DLD1 (cell line): ENCODE results near the gene SLIT3.

Experiments used
- in situ Hi-C: cut with HindIII; loops from 2 replicates; pipeline ENCODE4 v1.10.0; 2017; ENCODE audit warnings: low sequenced_read_pairs

The SLIT3 gene

DNA sequence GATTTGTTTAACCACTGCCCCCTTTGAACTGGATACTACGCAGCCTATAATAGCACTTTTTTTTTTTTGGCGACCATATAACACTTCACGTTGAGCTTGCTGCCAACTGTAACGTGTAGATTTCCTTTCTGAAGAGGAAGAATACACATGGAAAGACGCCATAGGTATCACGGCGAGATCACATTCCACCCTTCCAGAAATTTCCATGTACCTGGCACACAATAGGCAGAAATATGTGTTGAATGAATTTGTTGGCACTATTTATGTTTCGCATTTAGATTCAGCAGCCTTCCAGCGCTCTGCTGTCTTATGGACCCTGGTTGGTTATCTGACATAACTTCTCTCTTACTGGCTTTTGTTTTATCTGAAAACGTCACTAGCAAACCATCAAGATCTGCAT, 250.3 kb downstream of the SLIT3 start:
- in situ Hi-C loops = no loop called here

GRCh38 chr5:169050146-169050571, 250.8 kb downstream of the SLIT3 start:
- in situ Hi-C loops = no loop called here

DNA sequence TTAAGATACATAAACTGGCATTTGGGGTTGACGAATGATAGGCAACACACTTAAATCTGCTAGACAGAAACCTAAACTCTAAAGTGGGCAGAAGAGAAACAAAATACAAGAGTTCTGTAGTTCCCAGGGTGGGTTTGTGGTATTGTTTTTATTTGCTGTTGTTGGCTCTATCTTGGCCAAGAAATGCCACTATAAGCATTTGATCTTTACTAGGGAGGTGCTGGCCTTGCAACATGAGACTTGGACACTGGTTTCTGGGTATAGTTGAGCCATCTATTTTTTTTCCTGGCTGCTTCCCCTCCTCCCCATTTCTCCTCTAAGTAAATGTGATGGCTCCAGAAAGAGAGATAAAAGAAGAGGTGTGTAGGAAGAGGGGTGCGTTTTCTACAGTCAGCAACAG, 251.2 kb downstream of the SLIT3 start:
- in situ Hi-C loops = no loop called here

DNA sequence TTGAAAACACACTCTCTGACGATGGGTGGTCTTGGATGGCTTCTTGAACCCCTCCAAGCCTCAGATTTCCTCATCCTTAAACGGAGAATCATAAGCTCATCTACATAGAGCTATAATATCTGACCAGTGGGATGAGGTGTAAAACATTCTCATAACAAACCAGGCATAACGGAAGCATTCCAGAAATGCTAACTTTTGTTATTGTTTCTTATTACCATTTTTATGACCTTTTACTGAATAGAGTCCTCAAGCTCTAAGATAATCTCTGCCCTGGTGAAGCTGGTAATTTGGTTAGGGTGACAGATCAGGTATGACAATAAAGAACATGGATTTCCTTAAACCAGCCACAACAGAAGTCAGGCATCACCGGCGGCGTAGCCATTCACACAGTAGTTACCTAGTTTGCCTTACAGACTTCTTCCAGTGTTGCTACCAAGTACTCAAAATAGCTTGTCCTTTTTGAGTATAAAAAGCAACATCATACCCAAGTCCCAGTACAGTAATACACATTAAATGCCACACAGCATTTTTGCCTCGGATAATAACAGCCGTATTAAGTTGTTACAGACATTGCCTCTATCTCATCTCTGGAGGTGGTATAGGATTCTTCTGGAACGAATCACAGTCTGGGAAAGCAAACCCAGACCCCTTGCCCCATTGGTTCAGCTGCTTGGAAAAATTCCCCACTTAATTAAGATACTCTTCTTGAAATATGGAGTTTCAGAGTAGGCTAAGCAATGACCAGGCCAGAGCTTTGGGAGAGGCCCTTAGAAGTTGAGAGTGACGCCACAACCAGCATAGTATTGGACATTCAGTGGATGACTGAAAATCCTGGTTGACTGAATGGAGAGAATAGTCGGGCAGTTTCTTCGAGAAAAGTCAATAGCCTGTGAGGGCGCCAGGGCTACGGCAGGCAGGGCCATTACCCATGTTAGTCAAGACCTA, 252.5 kb downstream of the SLIT3 start:
- in situ Hi-C loops = no loop called here

- in situ Hi-C loops = no loop called here
Observed at GRCh38 chr5:169044962-169045361, 256.0 kb downstream of the SLIT3 start.

- in situ Hi-C loops = no loop called here
Observed at GRCh38 chr5:169041180-169041579, 259.8 kb downstream of the SLIT3 start.

DNA sequence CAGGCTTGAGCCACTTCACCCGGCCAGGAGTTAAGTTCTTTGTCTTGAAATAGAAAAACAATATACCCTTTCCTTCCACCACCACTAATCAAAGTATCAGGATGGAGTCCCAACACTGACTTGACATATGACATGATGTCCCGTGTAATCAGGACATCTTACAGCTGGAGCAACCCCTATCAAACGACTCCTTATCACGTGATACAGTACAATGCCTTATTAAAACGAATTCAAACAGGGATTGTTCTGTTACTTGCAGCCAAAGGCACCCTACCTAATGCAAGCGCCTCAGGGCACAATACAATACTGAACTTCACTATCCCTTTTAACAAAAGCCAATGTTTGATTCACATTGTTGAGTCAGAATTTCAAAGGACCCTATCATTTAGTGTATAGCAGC, 261.3 kb downstream of the SLIT3 start:
- in situ Hi-C loops = no loop called here

- in situ Hi-C loops = no loop called here
Observed at GRCh38 chr5:169037466-169037865, 263.5 kb downstream of the SLIT3 start.

- in situ Hi-C loops = no loop called here
Observed at GRCh38 chr5:169036079-169036805, 264.7 kb downstream of the SLIT3 start.

GRCh38 chr5:169029661-169030274, 271.2 kb downstream of the SLIT3 start:
- in situ Hi-C loops = no loop called here

DNA sequence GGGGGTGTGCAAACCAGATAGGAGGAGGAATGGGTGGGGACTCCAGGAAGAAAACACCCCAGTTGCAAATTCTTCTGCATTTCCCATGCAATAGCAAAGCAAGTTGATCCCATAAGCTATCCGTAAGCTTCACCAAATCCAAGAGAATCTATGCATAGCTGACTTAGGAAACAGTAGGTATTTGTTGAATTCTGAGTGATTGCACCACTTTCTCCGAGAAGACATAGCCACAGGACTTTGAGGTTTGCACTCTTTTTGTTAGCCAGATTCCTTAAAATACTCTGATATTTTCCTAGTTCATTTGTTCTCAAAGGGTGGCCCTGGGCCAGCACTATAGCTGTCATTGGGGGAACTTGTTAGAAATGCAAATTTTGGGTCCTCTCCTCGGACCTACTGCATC, 271.9 kb downstream of the SLIT3 start:
- in situ Hi-C loops = no loop called here

- in situ Hi-C loops = no loop called here
Observed at GRCh38 chr5:169027501-169028061, 273.4 kb downstream of the SLIT3 start.

DNA sequence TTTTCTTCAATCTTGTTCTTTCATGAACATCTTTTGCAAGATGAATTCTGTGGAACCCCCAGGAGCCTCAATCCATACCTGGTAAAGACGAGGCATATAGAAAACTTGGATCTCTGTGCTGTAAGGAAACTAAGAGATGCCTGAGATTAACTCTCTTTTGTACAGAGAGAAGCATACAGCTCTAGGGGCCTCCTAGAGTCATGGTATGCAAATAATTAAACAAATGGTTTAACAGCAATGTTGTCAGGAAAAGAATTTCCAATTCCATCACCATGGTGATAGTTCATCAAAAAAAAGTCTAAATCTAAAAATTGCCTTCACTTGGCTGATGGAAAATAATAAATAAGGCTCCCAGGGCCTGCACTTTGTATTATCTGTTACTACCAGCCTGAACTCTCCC, 275.4 kb downstream of the SLIT3 start:
- in situ Hi-C loops = no loop called here

- in situ Hi-C loops = no loop called here
Observed at GRCh38 chr5:169024421-169024820, 276.5 kb downstream of the SLIT3 start.

DNA sequence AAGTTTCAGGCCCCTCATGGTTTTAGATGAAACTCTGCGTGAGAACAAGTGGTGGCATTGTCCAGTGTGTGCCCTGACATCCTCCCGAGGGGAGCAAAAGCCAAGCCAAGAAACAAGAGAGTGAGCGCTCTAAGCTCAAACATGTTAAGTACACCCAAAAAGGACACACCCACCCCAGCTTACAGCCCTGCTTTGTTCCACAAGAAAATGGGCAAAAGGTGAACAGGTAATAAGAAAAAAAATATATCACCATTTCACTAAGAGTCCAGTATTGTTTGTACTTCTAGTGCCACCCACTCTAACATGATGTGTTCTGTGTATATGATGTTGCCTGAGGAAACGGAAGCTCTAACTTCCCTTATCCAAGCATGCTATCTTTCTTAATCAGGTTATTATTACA, 278.2 kb downstream of the SLIT3 start:
- in situ Hi-C loops = no loop called here

DNA sequence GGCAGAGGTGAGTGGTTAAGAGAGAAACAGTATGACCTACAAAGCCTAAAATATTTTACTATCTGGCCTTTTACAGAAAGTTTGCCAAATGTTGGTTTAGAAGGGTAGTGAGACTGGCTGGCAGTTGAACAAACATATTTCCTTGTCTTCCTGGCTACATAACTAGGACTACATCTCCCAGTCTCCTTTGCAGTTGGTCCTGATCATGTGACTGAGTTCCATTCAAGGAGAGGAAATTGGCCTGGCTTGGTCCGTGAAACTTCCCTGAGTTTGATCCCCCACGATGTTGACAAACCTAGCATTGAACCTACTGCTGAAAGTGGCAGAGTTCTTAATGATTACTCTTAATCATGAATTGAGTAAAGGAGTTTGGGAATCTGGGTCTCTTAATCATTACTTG, 280.8 kb downstream of the SLIT3 start:
- in situ Hi-C loops = no loop called here

DNA sequence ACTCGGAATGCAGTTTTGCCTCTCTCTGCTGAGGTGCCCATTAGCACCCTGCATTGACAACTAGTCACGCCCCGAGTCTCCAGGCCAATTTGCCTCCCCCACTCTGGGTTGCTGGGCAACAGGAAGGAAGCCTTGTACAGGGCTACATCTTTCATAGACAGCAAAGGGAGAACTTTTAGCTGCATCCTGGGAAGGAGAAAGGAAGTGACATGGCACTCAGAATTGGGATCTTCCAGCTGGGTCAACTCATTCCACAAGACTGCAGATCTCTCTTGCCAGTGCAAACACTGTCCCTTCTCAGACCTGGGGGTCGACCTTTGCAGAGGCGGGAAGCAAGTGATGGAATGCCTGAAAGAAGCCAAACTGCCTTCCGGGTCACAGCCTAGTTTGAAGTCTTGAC, 282.0 kb downstream of the SLIT3 start:
- in situ Hi-C loops = loop anchor here (10.0 kb wide), 1 partner anchor 86 kb away; no protein-coding TSS in a partner anchor

- in situ Hi-C loops = loop anchor here (10.0 kb wide), 1 partner anchor 89 kb away; no protein-coding TSS in a partner anchor
Observed at GRCh38 chr5:169015991-169016390, 284.9 kb downstream of the SLIT3 start.

GRCh38 chr5:169013846-169014245, 287.1 kb downstream of the SLIT3 start:
- in situ Hi-C loops = loop anchor here (10.0 kb wide), 1 partner anchor 91 kb away; no protein-coding TSS in a partner anchor

- in situ Hi-C loops = loop anchor here (10.0 kb wide), 1 partner anchor 92 kb away; no protein-coding TSS in a partner anchor
Observed at GRCh38 chr5:169013208-169013728, 287.7 kb downstream of the SLIT3 start.

DNA sequence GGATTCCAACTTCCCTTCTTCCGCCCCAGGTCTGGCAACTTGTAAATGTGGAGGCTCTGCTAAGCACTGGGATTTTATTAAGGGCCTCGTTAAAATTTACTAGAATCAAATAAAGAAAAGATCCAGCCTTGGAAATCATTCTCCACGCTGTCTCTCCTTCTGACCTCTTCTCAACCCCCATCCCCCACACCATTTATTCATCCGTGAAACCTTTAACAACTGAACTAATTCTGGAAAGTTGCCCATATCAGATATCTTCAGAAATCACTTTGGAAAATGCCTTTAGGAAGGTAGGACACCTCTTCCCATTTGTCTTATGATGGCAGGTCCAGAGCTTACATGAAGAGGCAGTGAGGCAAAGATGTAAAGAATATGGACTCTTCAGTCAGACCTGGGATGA, 288.5 kb downstream of the SLIT3 start:
- in situ Hi-C loops = loop anchor here (10.0 kb wide), 1 partner anchor 92 kb away; no protein-coding TSS in a partner anchor
